GM18873 (cell line): Measurements from ENCODE around the gene AP3S1.

ENCODE experiments used
- ATAC-seq: cut with Tn5 transposase; IDR thresholded peaks from one replicate; pipeline ENCODE4 v1.9.1; 2021; ENCODE audit warnings: mild to moderate bottlenecking, moderate library complexity, moderate number of reproducible peaks; ENCODE audit not compliant: unreplicated experiment, low FRiP score

AP3S1 gene

DNA sequence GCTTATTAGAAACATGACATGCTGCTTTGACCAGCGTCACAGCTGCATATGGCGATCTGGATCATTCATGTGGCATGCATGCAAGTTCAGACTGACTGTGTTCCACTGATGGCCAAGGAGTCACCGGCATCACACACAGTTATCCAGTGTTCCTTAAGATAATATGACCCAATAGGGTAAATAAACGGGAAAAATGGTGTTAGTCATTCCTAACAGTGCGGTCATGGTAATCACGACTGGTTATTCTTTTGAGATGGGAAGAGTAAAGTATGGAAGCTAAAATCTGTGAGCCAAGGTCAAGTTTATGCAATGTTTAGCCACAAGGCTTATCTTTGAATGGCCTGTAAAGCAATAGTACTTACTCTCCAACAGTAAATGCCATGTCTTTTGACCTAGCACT is 91.3 kb downstream of the AP3S1 start:
- no peak for ATAC-seq

DNA sequence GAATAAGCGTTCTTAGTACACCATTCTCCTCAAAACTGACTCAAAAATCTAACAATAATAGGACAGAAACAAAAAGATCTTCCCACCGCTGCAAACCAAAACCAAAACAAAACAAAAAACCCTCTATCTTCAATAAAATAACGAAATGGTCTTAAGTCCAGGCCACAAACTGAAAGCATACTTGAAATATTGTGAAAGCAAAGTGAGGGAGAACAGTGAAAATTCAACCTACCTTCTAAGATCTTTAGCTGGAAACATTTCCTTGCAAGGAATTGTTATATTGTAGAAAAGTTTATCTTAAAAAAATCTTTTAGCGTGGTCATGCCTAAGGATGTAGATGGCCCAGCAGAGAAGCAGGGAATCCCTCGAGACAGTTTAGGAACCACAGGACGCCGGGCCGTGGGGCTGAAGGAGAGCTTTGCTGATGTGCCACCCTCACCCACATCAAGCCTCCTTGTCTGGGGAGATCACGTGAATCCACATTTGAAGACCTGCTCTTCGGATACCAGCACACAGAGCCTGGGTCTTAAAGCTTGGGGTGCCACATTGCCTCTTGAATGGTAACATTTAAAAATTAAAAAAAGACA is 92.7 kb downstream of the AP3S1 start:
- no peak for ATAC-seq

- no peak for ATAC-seq
Observed at GRCh38 chr5:115936031-115936430, 94.3 kb downstream of the AP3S1 start.

DNA sequence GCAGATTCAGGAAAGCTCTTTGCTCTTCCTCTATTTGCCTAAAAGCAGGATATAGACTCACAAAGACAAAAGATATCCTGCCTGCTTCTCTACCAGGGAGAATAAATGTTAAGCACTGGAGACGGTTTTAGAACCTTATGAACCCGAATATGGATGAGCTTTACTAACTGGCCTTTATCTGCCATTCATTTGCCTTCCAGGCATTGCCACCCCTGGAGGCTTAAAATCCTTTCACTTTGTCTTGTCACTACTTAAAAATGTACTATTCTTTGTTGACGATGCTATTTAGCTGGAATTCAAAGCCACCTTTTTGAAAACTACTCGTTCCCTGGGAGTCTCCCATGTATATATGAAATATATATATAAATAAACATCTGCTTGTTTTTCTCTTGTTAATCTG is 97.3 kb downstream of the AP3S1 start:
- no peak for ATAC-seq

GRCh38 chr5:115940080-115940810 is 98.5 kb downstream of the AP3S1 start:
- ATAC-seq = no peak

- ATAC-seq = no peak
Observed at GRCh38 chr5:115941051-115941675, 99.4 kb downstream of the AP3S1 start.

DNA sequence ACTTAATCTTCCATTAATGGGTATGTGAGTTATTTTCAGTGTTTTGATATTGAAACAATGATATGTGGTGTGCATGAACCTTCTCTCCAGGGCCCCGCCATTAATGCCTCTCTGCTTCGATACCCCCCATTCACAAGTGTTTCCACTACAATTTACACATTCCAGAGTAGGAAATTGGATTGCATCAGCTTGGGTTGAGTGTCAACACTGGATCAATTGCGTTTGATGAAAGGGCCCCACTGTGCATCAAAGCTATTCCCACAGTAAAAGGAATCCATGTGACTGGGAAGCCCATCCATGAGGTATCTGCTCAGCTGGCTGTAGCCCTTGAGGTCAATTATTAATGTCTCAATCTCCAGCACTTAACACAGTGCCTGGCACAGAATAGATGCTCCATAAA is 102.8 kb downstream of the AP3S1 start:
- ATAC-seq = no peak

GRCh38 chr5:115946655-115947054 is 104.9 kb downstream of the AP3S1 start:
- ATAC-seq = no peak

DNA sequence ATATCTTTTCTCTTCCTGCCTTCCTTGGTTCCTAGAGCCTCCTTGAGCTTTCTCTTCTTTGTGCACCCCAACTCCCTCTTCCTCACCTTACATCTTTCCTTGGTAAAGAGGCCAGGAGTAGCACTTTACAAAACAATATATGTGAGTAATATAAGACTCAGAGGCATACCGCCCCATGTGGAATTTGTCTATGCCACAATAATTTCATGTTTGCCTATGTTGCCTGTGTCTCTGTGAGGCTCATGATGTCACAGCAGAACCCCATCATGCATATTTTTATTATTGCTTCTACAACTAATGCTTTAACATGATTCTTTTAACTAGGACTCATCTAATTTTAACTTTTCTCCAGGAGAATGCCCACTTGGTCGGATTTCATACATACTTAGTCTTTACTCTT is 105.5 kb downstream of the AP3S1 start:
- no peak for ATAC-seq

DNA sequence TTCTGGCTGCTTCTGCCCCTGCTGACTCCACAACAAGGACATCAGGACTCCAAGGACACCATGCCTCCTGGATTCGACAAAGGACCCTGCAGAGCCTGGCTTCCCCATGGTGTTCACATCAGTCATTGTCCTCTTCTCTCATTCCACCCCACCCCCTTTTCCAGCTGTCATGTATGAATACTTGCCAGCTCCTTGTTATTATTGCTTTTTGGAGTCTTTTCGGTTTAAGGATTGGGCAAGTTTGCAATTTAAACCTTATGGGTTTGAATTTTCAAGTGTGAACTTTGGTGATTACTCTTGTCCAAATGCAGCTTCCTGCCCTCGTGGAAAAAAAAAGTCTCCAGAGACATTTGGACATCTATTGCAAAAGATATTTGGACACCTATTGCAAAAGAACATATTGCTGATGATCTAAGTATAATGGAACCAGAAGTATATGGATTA is 106.4 kb downstream of the AP3S1 start:
- no peak for ATAC-seq

DNA sequence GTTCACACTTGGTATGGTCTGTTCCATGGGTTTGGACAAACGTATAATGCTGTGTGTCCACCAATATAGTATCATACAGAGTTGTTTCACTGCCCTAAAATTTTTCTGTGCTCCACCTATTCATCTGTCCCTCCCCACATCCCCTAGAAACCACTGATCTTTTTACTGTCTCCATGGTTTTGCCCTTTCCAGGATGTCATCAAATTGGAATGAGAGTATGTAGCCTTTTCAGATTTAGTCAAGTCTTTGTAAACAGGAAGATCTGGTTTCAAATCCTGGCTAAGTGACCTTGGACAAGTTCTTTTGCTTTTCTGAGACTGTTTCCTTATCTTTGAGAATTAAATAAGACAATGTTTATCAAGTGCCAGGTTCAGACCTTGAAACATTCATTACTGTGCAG is 107.4 kb downstream of the AP3S1 start:
- no peak for ATAC-seq

- ATAC-seq = no peak
Observed at GRCh38 chr5:115952588-115952987, 110.9 kb downstream of the AP3S1 start.

DNA sequence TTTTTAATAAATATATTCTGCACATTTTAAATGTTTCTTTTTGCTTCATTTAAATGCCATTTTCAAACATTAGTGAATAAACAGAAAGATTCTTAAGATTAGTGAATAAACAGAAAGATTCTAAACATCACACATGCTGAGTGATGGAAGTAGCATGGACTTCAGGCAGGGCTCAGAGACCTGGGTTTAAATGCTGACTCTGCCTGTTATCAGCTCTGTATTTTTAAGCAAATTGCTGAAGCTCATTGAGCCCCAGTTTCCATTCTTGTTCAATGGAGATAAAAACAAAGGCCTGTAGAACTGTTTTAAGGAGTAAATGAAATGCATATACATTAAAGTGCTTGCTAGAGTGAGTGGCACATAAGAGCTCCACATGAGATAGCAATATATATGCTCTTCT is 112.4 kb downstream of the AP3S1 start:
- ATAC-seq = no peak

DNA sequence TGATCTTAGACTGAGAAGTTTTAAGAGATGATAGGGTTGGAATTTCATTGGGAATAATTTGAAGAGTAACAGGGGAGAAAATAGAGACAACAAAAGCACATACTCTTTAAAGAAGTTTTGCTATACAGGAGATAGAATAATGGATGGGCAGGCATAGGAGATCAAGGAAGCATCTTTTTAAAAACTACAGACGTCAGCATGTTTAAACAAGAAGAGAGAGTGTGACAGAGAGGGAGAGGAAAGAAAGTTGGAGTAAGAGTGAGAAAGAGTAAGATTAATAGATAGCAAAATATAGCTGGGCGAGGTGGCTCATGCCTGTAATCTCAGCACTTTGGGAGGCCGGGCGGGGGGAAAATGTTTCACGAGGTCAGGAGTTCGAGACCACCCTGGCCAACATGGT is 115.2 kb downstream of the AP3S1 start:
- no peak for ATAC-seq

GRCh38 chr5:115961381-115962238 is 119.9 kb downstream of the AP3S1 start:
- ATAC-seq = no peak

DNA sequence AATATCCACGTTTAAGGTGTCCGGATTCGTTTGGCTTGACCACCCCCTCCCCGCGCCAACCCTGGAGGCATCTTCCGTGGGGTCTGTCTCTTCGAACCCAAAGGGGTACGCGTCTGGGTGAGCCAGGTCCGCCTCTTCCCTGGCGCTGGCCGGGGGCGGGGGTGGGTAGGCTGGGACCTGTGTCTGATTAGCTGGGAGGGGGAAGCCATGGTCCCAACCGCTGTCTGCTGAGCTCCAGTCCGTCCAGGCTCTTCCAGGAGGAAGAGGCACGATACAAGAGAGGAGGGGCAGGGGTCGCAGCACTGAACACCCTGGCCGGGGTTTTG is 120.5 kb downstream of the AP3S1 start, which contains the start of gene LVRN:
LVRN (plus strand) TSS at position 237 of the 326 bp plus-strand sequence. CDS start 143 bp downstream, outside the sequence.
- no peak for ATAC-seq

GRCh38 chr5:115962565-115963402 is 121.0 kb downstream of the AP3S1 start:
- ATAC-seq = no peak

DNA sequence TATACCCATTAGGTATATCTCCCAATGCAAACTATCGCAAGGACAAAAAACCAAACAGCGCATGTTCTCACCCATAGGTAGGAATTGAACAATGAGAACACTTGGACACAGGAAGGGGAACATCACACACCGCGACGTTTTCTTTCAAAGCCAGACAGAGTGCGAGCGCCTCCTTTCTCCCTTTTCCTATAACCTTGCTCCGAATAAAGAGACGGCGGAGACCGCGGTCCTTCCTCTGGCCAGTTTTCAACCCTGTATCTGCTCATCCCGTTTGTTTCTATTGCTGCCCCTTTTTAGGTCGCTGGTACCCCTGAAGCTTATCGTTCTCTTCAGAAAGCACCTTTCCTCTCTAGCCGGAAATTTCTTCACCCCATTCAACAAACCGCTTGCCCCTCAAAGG is 121.8 kb downstream of the AP3S1 start:
- no peak for ATAC-seq
